HEK293 (cell line): ENCODE measurements around the gene CEP112.

ENCODE experiments used
- HOXD13 ChIP-seq: sonication (generic); formaldehyde crosslinking; IDR thresholded peaks from 2 replicates; pipeline ENCODE4 v1.8.0; 2022; ENCODE audit warnings: missing genetic modification reagents, borderline replicate concordance
- IKZF3 ChIP-seq: fragments of 450-650 bp; IDR thresholded peaks from 2 replicates; pipeline ENCODE4 v1.5.0; 2018; ENCODE audit warnings: missing biosample characterization, mild to moderate bottlenecking, missing genetic modification characterization, moderate library complexity
- KLF8 ChIP-seq: fragments of 450-650 bp; formaldehyde crosslinking; IDR thresholded peaks from 2 replicates; pipeline ENCODE4 v1.5.1; 2016; ENCODE audit warnings: missing biosample characterization, missing genetic modification characterization
- SALL2 ChIP-seq: fragments of 450-650 bp; formaldehyde crosslinking; IDR thresholded peaks from 2 replicates; pipeline ENCODE4 v1.5.0; 2017; ENCODE audit warnings: missing biosample characterization, mild to moderate bottlenecking, missing genetic modification characterization, borderline replicate concordance
- ZBTB7A ChIP-seq: fragments of 450-650 bp; formaldehyde crosslinking; IDR thresholded peaks from 2 replicates; pipeline ENCODE4 v1.5.1; 2016; ENCODE audit warnings: low read depth, missing biosample characterization, missing genetic modification characterization
- ZEB2 ChIP-seq: fragments of 450-650 bp; formaldehyde crosslinking; IDR thresholded peaks from 2 replicates; pipeline ENCODE4 v1.5.1; 2016; ENCODE audit warnings: missing biosample characterization, missing genetic modification characterization
- ZNF112 ChIP-seq: fragments of 450-650 bp; formaldehyde crosslinking; IDR thresholded peaks from 2 replicates; pipeline ENCODE4 v1.5.0; 2017; ENCODE audit warnings: missing biosample characterization, missing genetic modification characterization
- ZNF133 ChIP-seq: fragments of 450-650 bp; formaldehyde crosslinking; IDR thresholded peaks from 2 replicates; pipeline ENCODE4 v1.5.1; 2016; ENCODE audit warnings: missing biosample characterization, missing genetic modification characterization
- ZNF175 ChIP-seq: fragments of 450-650 bp; formaldehyde crosslinking; IDR thresholded peaks from 2 replicates; pipeline ENCODE4 v1.5.1; 2016; ENCODE audit warnings: missing biosample characterization, missing genetic modification characterization
- ZNF24 ChIP-seq: fragments of 450-650 bp; formaldehyde crosslinking; IDR thresholded peaks from 2 replicates; pipeline ENCODE4 v1.5.1; 2016; ENCODE audit warnings: missing biosample characterization, missing genetic modification characterization
- ZNF302 ChIP-seq: fragments of 450-650 bp; formaldehyde crosslinking; IDR thresholded peaks from 2 replicates; pipeline ENCODE4 v1.5.1; 2016; ENCODE audit warnings: missing biosample characterization, missing genetic modification characterization, low read depth
- ZNF335 ChIP-seq: fragments of 450-650 bp; formaldehyde crosslinking; conservative IDR thresholded peaks from 2 replicates; pipeline ENCODE4 v1.5.1; 2016; ENCODE audit warnings: missing biosample characterization, missing genetic modification characterization
- ZNF391 ChIP-seq: fragments of 450-650 bp; formaldehyde crosslinking; IDR thresholded peaks from 2 replicates; pipeline ENCODE4 v1.5.1; 2016; ENCODE audit warnings: low read depth, missing biosample characterization, missing genetic modification characterization, borderline replicate concordance
- ZNF423 ChIP-seq: fragments of 450-650 bp; formaldehyde crosslinking; IDR thresholded peaks from 2 replicates; pipeline ENCODE4 v1.5.1; 2016; ENCODE audit warnings: missing biosample characterization, missing genetic modification characterization
- ZNF426 ChIP-seq: fragments of 450-650 bp; formaldehyde crosslinking; IDR thresholded peaks from 2 replicates; pipeline ENCODE4 v1.5.1; 2017; ENCODE audit warnings: missing biosample characterization, missing genetic modification characterization, mild to moderate bottlenecking, inconsistent platforms, moderate library complexity
- ZNF501 ChIP-seq: fragments of 450-650 bp; formaldehyde crosslinking; IDR thresholded peaks from 2 replicates; pipeline ENCODE4 v1.5.1; 2016; ENCODE audit warnings: missing biosample characterization, missing genetic modification characterization
- ZNF514 ChIP-seq: fragments of 450-650 bp; formaldehyde crosslinking; IDR thresholded peaks from 2 replicates; pipeline ENCODE4 v1.5.1; 2016; ENCODE audit warnings: missing biosample characterization, missing genetic modification characterization
- ZNF585B ChIP-seq: fragments of 450-650 bp; formaldehyde crosslinking; IDR thresholded peaks from 2 replicates; pipeline ENCODE4 v1.5.1; 2016; ENCODE audit warnings: missing biosample characterization, missing genetic modification characterization
- ZNF677 ChIP-seq: fragments of 450-650 bp; IDR thresholded peaks from 2 replicates; pipeline ENCODE4 v1.5.0; 2018; ENCODE audit warnings: missing biosample characterization, mild to moderate bottlenecking, missing genetic modification characterization, moderate library complexity
- ZNF768 ChIP-seq: fragments of 450-650 bp; formaldehyde crosslinking; IDR thresholded peaks from 2 replicates; pipeline ENCODE4 v1.5.1; 2018; ENCODE audit warnings: missing biosample characterization, mild to moderate bottlenecking, missing genetic modification characterization
- ZNF837 ChIP-seq: fragments of 450-650 bp; formaldehyde crosslinking; IDR thresholded peaks from 2 replicates; pipeline ENCODE4 v1.5.1; 2016; ENCODE audit warnings: missing biosample characterization, missing genetic modification characterization
- ZSCAN23 ChIP-seq: fragments of 450-650 bp; formaldehyde crosslinking; IDR thresholded peaks from 2 replicates; pipeline ENCODE4 v1.5.1; 2016; ENCODE audit warnings: missing biosample characterization, missing genetic modification characterization
- TF ChIP-seq, protein P1 (sequence below): fragments of 450-650 bp; formaldehyde crosslinking; IDR thresholded peaks from 2 replicates; pipeline ENCODE4 v1.5.1; 2016; ENCODE audit warnings: missing biosample characterization, missing genetic modification characterization
- TF ChIP-seq, protein P2 (sequence below): fragments of 450-650 bp; formaldehyde crosslinking; IDR thresholded peaks from 2 replicates; pipeline ENCODE4 v1.5.1; 2017; ENCODE audit warnings: missing biosample characterization, missing genetic modification characterization
- TF ChIP-seq, protein P3 (sequence below): fragments of 450-650 bp; formaldehyde crosslinking; IDR thresholded peaks from 2 replicates; pipeline ENCODE4 v1.5.1; 2016; ENCODE audit warnings: missing biosample characterization, missing genetic modification characterization
- TF ChIP-seq, protein P4 (sequence below): IDR thresholded peaks from 2 replicates; pipeline ENCODE4 v1.6.1; 2011; ENCODE audit warnings: mild to moderate bottlenecking, low read depth, low read length, borderline replicate concordance
- TF ChIP-seq, protein P5 (sequence below): fragments of 450-650 bp; formaldehyde crosslinking; IDR thresholded peaks from 2 replicates; pipeline ENCODE4 v1.5.1; 2016; ENCODE audit warnings: missing biosample characterization, missing genetic modification characterization, borderline replicate concordance
- TF ChIP-seq, protein P6 (sequence below): fragments of 450-650 bp; IDR thresholded peaks from 2 replicates; pipeline ENCODE4 v1.5.1; 2018; ENCODE audit warnings: missing biosample characterization, missing genetic modification characterization

The CEP112 gene

DNA sequence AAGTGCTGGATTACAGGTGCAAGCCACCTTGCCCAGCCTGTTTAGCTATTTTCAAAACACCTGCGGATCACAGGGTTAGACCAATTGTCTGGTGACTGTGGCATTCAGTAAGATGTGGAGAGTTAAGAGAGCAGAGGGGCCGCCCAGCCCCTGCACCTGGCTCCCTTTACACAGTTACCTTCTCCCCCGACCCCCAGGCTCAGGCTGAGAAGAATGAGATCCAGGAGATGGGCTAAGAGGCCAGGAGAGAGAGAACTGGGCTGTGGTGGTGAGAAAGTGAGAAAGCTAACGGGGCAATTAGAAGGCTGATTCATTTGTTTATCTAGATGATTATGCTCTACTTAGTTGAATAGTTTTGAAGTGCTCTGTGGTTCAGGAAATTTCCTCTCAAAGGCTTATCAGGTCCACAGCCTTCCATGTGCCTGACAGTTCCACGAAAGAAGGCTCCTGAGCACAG is 562.7 kb downstream of the CEP112 start (continued):
- no peak for TF ChIP-seq ZNF302 (tag by site-specific recombination)
- TF ChIP-seq, protein P1, sequence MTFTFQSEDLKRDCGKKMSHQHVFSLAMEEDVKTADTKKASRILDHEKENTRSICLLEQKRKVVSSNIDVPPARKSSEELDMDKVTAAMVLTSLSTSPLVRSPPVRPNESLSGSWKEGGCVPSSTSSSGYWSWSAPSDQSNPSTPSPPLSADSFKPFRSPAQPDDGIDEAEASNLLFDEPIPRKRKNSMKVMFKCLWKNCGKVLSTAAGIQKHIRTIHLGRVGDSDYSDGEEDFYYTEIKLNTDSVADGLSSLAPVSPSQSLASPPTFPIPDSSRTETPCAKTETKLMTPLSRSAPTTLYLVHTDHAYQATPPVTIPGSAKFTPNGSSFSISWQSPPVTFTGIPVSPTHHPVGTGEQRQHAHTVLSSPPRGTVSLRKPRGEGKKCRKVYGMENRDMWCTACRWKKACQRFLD (tag by site-specific recombination), result no peak
- TF ChIP-seq ZEB2 (tag by site-specific recombination), result peak; percentile 50
- TF ChIP-seq ZNF677 (tag by site-specific recombination), result no peak
- no peak for TF ChIP-seq HOXD13 (CRISPR knock-in tag)
- TF ChIP-seq ZNF501 (tag by site-specific recombination), result no peak
- no peak for TF ChIP-seq ZSCAN23
- TF ChIP-seq, protein P2, sequence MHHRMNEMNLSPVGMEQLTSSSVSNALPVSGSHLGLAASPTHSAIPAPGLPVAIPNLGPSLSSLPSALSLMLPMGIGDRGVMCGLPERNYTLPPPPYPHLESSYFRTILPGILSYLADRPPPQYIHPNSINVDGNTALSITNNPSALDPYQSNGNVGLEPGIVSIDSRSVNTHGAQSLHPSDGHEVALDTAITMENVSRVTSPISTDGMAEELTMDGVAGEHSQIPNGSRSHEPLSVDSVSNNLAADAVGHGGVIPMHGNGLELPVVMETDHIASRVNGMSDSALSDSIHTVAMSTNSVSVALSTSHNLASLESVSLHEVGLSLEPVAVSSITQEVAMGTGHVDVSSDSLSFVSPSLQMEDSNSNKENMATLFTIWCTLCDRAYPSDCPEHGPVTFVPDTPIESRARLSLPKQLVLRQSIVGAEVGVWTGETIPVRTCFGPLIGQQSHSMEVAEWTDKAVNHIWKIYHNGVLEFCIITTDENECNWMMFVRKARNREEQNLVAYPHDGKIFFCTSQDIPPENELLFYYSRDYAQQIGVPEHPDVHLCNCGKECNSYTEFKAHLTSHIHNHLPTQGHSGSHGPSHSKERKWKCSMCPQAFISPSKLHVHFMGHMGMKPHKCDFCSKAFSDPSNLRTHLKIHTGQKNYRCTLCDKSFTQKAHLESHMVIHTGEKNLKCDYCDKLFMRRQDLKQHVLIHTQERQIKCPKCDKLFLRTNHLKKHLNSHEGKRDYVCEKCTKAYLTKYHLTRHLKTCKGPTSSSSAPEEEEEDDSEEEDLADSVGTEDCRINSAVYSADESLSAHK (tag by site-specific recombination), result no peak
- TF ChIP-seq SALL2 (tag by site-specific recombination), result no peak
- TF ChIP-seq ZNF24 (tag by site-specific recombination), result peak; percentile 80
- no peak for TF ChIP-seq ZBTB7A
- no peak for TF ChIP-seq ZNF768 (tag by site-specific recombination)
- TF ChIP-seq, protein P3, sequence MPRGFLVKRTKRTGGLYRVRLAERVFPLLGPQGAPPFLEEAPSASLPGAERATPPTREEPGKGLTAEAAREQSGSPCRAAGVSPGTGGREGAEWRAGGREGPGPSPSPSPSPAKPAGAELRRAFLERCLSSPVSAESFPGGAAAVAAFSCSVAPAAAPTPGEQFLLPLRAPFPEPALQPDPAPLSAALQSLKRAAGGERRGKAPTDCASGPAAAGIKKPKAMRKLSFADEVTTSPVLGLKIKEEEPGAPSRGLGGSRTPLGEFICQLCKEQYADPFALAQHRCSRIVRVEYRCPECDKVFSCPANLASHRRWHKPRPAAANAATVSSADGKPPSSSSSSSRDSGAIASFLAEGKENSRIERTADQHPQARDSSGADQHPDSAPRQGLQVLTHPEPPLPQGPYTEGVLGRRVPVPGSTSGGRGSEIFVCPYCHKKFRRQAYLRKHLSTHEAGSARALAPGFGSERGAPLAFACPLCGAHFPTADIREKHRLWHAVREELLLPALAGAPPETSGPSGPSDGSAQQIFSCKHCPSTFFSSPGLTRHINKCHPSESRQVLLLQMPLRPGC, result peak; percentile 70; the same call in 1 of the 2 replicates
- peak; percentile 62 for TF ChIP-seq KLF8 (tag by site-specific recombination)
- TF ChIP-seq ZNF391 (tag by site-specific recombination), result no peak
- TF ChIP-seq ZNF837 (tag by site-specific recombination), result no peak
- TF ChIP-seq, protein P4, sequence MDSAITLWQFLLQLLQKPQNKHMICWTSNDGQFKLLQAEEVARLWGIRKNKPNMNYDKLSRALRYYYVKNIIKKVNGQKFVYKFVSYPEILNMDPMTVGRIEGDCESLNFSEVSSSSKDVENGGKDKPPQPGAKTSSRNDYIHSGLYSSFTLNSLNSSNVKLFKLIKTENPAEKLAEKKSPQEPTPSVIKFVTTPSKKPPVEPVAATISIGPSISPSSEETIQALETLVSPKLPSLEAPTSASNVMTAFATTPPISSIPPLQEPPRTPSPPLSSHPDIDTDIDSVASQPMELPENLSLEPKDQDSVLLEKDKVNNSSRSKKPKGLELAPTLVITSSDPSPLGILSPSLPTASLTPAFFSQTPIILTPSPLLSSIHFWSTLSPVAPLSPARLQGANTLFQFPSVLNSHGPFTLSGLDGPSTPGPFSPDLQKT, result no peak
- peak; percentile 50; the same call in 1 of the 2 replicates for TF ChIP-seq IKZF3 (tag by site-specific recombination)
- TF ChIP-seq ZNF175 (tag by site-specific recombination), result no peak
- no peak for TF ChIP-seq ZNF423 (tag by site-specific recombination)
- TF ChIP-seq, protein P5, sequence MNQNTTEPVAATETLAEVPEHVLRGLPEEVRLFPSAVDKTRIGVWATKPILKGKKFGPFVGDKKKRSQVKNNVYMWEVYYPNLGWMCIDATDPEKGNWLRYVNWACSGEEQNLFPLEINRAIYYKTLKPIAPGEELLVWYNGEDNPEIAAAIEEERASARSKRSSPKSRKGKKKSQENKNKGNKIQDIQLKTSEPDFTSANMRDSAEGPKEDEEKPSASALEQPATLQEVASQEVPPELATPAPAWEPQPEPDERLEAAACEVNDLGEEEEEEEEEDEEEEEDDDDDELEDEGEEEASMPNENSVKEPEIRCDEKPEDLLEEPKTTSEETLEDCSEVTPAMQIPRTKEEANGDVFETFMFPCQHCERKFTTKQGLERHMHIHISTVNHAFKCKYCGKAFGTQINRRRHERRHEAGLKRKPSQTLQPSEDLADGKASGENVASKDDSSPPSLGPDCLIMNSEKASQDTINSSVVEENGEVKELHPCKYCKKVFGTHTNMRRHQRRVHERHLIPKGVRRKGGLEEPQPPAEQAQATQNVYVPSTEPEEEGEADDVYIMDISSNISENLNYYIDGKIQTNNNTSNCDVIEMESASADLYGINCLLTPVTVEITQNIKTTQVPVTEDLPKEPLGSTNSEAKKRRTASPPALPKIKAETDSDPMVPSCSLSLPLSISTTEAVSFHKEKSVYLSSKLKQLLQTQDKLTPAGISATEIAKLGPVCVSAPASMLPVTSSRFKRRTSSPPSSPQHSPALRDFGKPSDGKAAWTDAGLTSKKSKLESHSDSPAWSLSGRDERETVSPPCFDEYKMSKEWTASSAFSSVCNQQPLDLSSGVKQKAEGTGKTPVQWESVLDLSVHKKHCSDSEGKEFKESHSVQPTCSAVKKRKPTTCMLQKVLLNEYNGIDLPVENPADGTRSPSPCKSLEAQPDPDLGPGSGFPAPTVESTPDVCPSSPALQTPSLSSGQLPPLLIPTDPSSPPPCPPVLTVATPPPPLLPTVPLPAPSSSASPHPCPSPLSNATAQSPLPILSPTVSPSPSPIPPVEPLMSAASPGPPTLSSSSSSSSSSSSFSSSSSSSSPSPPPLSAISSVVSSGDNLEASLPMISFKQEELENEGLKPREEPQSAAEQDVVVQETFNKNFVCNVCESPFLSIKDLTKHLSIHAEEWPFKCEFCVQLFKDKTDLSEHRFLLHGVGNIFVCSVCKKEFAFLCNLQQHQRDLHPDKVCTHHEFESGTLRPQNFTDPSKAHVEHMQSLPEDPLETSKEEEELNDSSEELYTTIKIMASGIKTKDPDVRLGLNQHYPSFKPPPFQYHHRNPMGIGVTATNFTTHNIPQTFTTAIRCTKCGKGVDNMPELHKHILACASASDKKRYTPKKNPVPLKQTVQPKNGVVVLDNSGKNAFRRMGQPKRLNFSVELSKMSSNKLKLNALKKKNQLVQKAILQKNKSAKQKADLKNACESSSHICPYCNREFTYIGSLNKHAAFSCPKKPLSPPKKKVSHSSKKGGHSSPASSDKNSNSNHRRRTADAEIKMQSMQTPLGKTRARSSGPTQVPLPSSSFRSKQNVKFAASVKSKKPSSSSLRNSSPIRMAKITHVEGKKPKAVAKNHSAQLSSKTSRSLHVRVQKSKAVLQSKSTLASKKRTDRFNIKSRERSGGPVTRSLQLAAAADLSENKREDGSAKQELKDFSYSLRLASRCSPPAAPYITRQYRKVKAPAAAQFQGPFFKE (tag by site-specific recombination), result no peak
- no peak for TF ChIP-seq ZNF514 (tag by site-specific recombination)
- no peak for TF ChIP-seq ZNF133 (tag by site-specific recombination)
- no peak for TF ChIP-seq ZNF585B (tag by site-specific recombination)
- no peak for TF ChIP-seq ZNF426
- TF ChIP-seq ZNF112 (tag by site-specific recombination), result no peak
- TF ChIP-seq, protein P6, sequence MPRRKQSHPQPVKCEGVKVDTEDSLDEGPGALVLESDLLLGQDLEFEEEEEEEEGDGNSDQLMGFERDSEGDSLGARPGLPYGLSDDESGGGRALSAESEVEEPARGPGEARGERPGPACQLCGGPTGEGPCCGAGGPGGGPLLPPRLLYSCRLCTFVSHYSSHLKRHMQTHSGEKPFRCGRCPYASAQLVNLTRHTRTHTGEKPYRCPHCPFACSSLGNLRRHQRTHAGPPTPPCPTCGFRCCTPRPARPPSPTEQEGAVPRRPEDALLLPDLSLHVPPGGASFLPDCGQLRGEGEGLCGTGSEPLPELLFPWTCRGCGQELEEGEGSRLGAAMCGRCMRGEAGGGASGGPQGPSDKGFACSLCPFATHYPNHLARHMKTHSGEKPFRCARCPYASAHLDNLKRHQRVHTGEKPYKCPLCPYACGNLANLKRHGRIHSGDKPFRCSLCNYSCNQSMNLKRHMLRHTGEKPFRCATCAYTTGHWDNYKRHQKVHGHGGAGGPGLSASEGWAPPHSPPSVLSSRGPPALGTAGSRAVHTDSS (tag by site-specific recombination), result no peak
- peak; percentile 25; the same call in 1 of the 2 replicates for TF ChIP-seq ZNF335
